OCI-LY3 (cell line): ENCODE results near the gene CPLANE1.

Experiments used
- CTCF ChIP-seq: fragments of 200-600, 300-600 bp; sonication (generic); IDR thresholded peaks from 2 replicates; pipeline ENCODE4 v1.5.1; 2014; ENCODE audit warnings: antibody characterized with exemption, low read length, low read depth
- EZH2phosphoT487 ChIP-seq: fragments of 200-600 bp; shearing (Covaris generic); IDR thresholded peaks from 2 replicates; pipeline ENCODE4 v1.6.1; 2018; ENCODE audit warnings: antibody characterized with exemption, mixed run types, low read depth

DNA sequence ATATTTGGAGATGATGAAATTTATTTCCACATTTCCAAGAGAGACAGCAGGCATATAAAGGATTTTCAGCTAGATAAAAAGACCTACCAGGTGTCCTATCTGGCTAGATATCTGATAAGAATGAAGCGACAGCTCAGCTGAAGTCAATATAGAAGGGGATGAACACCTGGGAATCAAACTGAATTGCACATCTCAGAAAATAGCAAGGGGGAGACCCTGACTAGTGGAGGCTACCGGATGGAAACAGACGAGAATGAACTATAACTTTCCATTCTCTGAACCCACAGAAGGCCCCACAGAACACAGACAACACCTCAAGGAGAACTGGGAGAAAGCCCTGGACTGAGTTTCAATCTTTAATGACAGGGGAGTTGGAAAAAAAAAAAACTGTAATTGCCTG lies 51.1 kb downstream of the CPLANE1 start:
- TF ChIP-seq EZH2phosphoT487 = no peak
- TF ChIP-seq CTCF = no peak
